GM19193 (cell line): ENCODE measurements around the gene MAP1A.

Source experiments
- POLR2A ChIP-seq: IDR thresholded peaks from 4 replicates; pipeline ENCODE4 v1.6.1; 2011; ENCODE audit not compliant: insufficient read depth, insufficient read length; ENCODE audit errors: extremely low read depth

The MAP1A gene

DNA sequence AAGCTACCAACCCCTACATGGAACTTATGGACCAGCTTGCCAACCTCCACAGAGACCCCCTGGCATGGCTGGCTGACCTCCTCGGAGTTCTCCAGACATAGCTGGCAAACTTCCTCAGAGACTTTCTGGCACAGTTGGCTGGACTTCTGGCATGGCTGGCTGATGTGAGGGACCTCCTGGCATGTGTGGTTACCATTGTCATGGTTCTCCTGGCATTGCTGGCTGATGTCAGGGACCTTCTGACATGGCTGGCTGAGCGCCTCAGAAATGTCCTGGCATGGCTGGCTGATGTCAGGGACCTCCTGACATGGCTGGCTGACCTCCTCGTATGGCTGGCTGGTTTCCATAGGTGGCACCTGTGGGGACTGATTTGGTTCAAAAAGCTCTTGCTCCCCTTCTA lies 17.5 kb downstream of the MAP1A start:
- TF ChIP-seq POLR2A: no peak

DNA sequence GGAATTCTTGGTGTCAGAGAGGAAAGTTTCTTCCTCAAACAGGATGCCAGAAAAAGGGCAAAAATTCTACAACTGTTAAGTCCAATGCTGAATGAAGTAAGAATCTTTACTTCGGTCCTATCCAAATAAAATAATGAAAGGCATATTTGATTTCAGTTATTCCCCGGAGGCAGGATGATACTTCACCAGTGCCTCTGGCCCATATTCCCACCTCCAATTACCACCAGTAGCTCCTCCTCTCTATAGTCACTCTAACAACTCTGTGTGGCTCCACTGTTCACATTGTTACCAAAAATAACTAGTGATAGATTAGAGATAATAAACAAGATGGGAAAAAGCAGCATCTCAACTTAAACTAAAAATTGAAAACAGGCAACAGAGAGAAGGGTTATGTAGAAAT lies 20.7 kb downstream of the MAP1A start:
- no peak for TF ChIP-seq POLR2A

DNA sequence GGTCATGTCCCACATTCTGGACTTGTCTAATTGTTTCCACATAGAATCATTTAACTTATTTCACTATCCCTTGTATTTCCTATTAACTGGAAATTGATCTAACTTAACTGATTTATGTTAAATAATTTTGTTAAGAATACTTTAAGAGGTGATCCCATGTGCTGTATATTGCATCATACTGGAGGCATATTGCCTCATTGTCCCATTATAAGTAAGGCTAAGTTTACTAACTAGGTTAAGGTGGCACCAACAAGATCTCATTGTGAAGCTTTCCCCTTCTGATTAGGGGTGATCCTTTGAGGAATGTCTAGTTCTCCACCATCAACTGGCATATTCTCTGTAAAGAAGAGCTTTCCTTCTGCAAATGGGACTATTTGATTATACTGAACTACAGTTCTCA lies 24.4 kb downstream of the MAP1A start:
- TF ChIP-seq POLR2A: no peak

DNA sequence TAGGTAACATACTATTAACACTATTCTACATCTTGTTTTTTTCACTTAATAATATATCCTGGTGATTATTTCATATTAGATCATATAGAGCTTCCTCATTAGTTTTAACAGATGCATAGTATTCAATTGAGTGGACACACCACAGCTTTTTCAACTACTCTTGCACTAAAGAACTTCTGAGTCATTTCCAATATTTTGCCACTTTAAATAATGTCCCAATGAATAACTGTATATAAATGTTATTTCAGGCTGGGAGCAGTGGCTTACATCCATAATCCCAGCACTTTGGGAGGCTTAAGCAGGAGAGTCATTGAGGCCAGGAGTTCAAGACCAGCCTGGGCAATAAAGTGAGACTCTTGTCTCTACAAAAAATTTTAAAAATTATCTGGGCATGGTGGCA lies 26.9 kb downstream of the MAP1A start:
- no peak for TF ChIP-seq POLR2A

GRCh38 chr15:43545426-43545825 lies 28.0 kb downstream of the MAP1A start:
- TF ChIP-seq POLR2A: no peak

DNA sequence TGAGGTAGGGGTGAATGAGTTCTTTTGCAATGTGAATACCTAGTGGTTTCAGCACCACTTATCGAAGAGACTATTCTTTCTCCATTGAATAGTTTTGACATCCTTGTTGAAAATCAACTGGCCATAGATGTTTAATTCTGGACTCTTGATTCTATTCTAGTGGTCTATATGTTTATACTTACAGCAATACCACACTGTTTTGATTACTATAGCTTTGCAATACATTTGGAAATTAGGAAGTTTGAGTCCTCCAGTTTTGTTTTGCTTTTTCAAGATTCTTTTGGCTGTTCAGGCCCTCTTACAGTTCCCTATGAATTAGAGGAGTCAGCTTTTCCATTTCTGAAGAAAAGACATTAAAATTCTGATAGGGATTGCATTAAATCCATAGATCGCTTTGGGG lies 30.1 kb downstream of the MAP1A start:
- TF ChIP-seq POLR2A: no peak

GRCh38 chr15:43550527-43551363 lies 33.3 kb downstream of the MAP1A start:
- TF ChIP-seq POLR2A: no peak

DNA sequence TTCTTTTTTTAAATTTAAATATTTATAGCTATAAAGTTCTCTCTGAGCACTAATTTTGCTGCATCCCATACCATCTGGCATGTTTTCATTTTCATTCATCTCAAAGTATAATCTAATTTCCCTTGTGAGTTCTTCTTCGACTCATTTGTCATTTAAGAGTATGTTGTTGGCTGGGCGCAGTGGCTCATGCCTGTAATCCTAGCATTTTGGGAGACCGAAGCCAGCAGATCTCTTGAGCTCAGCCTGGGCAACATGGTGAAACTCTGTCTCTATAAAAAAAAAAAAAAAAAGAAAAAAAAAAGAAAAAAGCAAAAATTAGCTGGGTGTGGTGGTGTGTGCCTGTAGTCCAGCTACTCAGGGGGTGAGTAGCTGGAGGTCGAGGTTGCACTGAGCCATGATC lies 34.8 kb downstream of the MAP1A start:
- TF ChIP-seq POLR2A: no peak

DNA sequence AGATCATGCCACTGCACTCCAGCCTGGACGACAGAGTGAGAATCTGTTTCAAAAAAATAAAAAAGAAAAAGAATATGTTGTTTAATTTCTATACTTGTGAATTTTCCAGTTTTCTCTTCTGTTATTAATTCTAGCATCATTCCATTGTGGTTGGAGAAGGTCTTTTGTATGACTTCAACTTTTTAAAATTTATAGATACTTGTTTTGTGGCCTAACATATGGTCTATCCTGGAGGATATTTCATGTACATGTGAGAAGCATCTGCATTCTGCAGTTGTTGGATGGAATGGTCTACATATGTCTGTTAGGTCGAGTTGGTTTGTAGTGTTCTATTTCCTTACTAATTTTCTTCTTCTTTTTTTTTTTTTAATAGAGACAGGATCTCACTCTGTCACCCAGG lies 35.6 kb downstream of the MAP1A start:
- TF ChIP-seq POLR2A: no peak
